ENCODE results near the gene OSER1. TPM values are rescaled to one million over a fixed set of nuclear protein-coding genes. Genes with fewer than 3 reads are reported as not detected.

OSER1 gene
- total RNA-seq, 1 experiment from 2014 or later, result 24.3 TPM

DNA sequence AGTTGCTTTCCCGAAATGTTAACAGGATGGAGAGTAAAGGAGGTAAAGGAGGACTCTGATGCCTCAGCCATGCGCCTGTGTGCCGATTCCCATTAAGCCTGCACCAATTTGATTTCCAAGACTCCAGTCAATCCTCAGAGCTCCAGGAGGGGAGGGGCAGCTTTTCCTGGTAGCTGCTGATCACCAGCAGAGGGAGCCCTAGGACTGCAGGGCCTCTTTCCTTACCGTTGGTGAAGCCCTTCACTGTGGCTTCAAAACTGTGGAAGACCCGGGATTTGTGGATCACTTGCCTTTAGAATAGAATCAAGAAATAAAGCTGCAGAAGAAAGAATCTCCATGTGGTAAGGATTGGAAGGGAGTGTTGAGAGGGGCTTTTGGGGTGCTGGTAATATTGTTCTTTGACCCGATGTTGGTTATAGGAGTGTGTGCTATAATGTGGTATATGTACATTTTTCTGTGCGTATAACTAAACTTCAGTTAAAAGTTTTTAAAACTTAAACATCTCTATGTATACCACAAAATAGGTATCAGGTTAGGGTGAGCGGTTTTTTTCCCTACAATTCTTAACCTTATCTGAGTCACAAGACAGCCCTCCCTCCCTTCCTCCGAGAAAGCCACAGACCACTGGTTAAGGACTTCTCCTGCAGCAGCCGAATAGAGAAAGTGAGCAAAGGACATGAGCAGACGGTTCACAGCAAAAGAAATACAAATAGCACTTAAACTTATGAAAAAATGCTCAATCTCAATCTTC lies 6.9 kb upstream of the OSER1 start:
- Mint-ChIP-seq H3K36me3 (no peaks in the 10 kb centered on the region), H3K9me3 (no peaks in the 10 kb centered on the region), H3K27ac (peak overlapping the region; percentile 58; the same call in 1 of the 2 replicates), H3K4me1 (peaks cover 21% of the 10 kb centered on the region), H3K27me3 (ENCODE audit: low read depth) (no peaks in the 10 kb centered on the region), H3K4me3 (no peak overlapping the region)
- peak; percentile 84 for ATAC-seq
- TF ChIP-seq, protein P1, sequence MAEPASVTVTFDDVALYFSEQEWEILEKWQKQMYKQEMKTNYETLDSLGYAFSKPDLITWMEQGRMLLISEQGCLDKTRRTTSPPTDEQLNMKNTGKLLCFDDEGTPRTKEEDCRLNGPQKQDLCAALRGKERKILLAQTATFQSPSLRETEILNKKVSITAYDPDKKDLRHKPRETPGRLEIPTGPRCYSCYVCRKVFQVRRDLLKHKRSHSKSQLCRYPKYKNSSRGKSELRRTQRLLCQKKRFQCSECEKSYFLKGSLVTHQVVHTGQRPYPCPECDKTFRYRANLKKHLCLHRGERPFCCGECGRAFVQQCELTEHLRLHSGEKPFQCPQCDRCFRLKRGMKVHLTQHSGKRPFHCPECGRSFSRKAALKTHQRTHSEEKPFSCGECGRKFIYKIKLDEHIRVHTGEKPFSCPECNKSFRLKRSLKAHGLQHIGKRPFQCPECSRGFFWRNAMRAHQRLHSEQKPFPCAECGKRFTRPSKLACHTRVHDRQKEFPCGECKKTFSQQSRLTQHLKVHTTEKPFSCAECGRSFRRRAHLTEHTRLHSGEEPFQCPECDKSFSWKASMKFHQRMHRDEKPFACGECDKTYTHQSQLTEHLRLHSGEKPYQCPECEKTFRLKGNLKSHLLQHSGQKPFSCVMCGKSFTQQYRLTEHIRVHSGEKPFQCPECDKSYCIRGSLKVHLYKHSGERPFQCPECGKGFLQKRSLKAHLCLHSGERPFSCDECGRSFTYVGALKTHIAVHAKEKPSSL (CRISPR knock-in tag; conservative IDR thresholded peaks at IDR 0.05), result no peak
- TF ChIP-seq, protein P2, sequence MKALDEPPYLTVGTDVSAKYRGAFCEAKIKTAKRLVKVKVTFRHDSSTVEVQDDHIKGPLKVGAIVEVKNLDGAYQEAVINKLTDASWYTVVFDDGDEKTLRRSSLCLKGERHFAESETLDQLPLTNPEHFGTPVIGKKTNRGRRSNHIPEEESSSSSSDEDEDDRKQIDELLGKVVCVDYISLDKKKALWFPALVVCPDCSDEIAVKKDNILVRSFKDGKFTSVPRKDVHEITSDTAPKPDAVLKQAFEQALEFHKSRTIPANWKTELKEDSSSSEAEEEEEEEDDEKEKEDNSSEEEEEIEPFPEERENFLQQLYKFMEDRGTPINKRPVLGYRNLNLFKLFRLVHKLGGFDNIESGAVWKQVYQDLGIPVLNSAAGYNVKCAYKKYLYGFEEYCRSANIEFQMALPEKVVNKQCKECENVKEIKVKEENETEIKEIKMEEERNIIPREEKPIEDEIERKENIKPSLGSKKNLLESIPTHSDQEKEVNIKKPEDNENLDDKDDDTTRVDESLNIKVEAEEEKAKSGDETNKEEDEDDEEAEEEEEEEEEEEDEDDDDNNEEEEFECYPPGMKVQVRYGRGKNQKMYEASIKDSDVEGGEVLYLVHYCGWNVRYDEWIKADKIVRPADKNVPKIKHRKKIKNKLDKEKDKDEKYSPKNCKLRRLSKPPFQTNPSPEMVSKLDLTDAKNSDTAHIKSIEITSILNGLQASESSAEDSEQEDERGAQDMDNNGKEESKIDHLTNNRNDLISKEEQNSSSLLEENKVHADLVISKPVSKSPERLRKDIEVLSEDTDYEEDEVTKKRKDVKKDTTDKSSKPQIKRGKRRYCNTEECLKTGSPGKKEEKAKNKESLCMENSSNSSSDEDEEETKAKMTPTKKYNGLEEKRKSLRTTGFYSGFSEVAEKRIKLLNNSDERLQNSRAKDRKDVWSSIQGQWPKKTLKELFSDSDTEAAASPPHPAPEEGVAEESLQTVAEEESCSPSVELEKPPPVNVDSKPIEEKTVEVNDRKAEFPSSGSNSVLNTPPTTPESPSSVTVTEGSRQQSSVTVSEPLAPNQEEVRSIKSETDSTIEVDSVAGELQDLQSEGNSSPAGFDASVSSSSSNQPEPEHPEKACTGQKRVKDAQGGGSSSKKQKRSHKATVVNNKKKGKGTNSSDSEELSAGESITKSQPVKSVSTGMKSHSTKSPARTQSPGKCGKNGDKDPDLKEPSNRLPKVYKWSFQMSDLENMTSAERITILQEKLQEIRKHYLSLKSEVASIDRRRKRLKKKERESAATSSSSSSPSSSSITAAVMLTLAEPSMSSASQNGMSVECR (CRISPR knock-in tag; IDR thresholded peaks at IDR 0.05; ENCODE audit: borderline replicate concordance), result no peak
- TF ChIP-seq ZNF317 (CRISPR knock-in tag; IDR thresholded peaks at IDR 0.05; ENCODE audit: borderline replicate concordance, low read depth), result no peak
- 0 out of 2 replicates have a peak, but pooled peaks have one; percentile 15 for TF ChIP-seq GABPB1 (CRISPR knock-in tag; IDR thresholded peaks at IDR 0.05)
- TF ChIP-seq NFE2L1 (CRISPR knock-in tag; IDR thresholded peaks at IDR 0.05), result no peak
- TF ChIP-seq, protein P3, sequence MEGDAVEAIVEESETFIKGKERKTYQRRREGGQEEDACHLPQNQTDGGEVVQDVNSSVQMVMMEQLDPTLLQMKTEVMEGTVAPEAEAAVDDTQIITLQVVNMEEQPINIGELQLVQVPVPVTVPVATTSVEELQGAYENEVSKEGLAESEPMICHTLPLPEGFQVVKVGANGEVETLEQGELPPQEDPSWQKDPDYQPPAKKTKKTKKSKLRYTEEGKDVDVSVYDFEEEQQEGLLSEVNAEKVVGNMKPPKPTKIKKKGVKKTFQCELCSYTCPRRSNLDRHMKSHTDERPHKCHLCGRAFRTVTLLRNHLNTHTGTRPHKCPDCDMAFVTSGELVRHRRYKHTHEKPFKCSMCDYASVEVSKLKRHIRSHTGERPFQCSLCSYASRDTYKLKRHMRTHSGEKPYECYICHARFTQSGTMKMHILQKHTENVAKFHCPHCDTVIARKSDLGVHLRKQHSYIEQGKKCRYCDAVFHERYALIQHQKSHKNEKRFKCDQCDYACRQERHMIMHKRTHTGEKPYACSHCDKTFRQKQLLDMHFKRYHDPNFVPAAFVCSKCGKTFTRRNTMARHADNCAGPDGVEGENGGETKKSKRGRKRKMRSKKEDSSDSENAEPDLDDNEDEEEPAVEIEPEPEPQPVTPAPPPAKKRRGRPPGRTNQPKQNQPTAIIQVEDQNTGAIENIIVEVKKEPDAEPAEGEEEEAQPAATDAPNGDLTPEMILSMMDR (IDR thresholded peaks at IDR 0.05), result peak; percentile 91
- no peak for TF ChIP-seq NFYB (CRISPR knock-in tag; conservative IDR thresholded peaks at IDR 0.05; ENCODE audit: low read depth)
- TF ChIP-seq, protein P4, sequence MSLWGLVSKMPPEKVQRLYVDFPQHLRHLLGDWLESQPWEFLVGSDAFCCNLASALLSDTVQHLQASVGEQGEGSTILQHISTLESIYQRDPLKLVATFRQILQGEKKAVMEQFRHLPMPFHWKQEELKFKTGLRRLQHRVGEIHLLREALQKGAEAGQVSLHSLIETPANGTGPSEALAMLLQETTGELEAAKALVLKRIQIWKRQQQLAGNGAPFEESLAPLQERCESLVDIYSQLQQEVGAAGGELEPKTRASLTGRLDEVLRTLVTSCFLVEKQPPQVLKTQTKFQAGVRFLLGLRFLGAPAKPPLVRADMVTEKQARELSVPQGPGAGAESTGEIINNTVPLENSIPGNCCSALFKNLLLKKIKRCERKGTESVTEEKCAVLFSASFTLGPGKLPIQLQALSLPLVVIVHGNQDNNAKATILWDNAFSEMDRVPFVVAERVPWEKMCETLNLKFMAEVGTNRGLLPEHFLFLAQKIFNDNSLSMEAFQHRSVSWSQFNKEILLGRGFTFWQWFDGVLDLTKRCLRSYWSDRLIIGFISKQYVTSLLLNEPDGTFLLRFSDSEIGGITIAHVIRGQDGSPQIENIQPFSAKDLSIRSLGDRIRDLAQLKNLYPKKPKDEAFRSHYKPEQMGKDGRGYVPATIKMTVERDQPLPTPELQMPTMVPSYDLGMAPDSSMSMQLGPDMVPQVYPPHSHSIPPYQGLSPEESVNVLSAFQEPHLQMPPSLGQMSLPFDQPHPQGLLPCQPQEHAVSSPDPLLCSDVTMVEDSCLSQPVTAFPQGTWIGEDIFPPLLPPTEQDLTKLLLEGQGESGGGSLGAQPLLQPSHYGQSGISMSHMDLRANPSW (CRISPR knock-in tag; conservative IDR thresholded peaks at IDR 0.05; ENCODE audit: low read depth), result no peak
- TF ChIP-seq, protein P5, sequence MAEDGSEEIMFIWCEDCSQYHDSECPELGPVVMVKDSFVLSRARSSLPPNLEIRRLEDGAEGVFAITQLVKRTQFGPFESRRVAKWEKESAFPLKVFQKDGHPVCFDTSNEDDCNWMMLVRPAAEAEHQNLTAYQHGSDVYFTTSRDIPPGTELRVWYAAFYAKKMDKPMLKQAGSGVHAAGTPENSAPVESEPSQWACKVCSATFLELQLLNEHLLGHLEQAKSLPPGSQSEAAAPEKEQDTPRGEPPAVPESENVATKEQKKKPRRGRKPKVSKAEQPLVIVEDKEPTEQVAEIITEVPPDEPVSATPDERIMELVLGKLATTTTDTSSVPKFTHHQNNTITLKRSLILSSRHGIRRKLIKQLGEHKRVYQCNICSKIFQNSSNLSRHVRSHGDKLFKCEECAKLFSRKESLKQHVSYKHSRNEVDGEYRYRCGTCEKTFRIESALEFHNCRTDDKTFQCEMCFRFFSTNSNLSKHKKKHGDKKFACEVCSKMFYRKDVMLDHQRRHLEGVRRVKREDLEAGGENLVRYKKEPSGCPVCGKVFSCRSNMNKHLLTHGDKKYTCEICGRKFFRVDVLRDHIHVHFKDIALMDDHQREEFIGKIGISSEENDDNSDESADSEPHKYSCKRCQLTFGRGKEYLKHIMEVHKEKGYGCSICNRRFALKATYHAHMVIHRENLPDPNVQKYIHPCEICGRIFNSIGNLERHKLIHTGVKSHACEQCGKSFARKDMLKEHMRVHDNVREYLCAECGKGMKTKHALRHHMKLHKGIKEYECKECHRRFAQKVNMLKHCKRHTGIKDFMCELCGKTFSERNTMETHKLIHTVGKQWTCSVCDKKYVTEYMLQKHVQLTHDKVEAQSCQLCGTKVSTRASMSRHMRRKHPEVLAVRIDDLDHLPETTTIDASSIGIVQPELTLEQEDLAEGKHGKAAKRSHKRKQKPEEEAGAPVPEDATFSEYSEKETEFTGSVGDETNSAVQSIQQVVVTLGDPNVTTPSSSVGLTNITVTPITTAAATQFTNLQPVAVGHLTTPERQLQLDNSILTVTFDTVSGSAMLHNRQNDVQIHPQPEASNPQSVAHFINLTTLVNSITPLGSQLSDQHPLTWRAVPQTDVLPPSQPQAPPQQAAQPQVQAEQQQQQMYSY (CRISPR knock-in tag; IDR thresholded peaks at IDR 0.05), result peak; percentile 74
- POLR2A ChIA-PET, result no interaction called here
- CTCF ChIA-PET, result interaction anchor here (0.5 to 5.2 kb wide), 52 partner anchors 9 to 623 kb away, joined by 3 to 85 read pairs (median 4); partner anchors contain the start of genes FITM2, GDAP1L1, HNF4A and TTPAL
- peak; percentile 82 for DNase-seq (ENCODE audit: low spot score)
